Stimulated activated naive CD8-positive, alpha-beta T cell treated with anti-CD3 and anti-CD28 coated beads, Interleukin-15, Interleukin-2, amounts not matched to agents 100 ng/mL and 50 ng/mL, for 24 hours (primary cell): ENCODE results near the gene STAMBPL1.
"Not testable (repeated sequence)": the region's sequence is repeated elsewhere in the genome, so short reads cannot be mapped to it uniquely, and the experiment has no call there.

ENCODE experiments used
- H3K27ac Mint-ChIP-seq: one replicate; pipeline ENCODE4 v1.8.0; 2021; ENCODE audit warnings: mild to moderate bottlenecking, mixed read lengths
- H3K27me3 Mint-ChIP-seq: one replicate; pipeline ENCODE4 v1.8.0; 2021; ENCODE audit warnings: mixed read lengths
- H3K36me3 Mint-ChIP-seq: one replicate; pipeline ENCODE4 v1.8.0; 2021; ENCODE audit warnings: low read depth, mixed read lengths
- H3K4me1 Mint-ChIP-seq: one replicate; pipeline ENCODE4 v1.8.0; 2021; ENCODE audit warnings: low read depth, mixed read lengths
- H3K4me3 Mint-ChIP-seq: one replicate; pipeline ENCODE4 v1.8.0; 2021; ENCODE audit warnings: mild to moderate bottlenecking, mixed read lengths
- H3K9me3 Mint-ChIP-seq: one replicate; pipeline ENCODE4 v1.8.0; 2021; ENCODE audit warnings: mixed read lengths

Gene STAMBPL1

GRCh38 chr10:88916231-88916630, 36.2 kb downstream of the STAMBPL1 start:
- H3K36me3 Mint-ChIP-seq = peaks cover 73% of the 10 kb centered on the region
- no peaks in the 10 kb centered on the region for H3K27me3 Mint-ChIP-seq
- peaks cover 16% of the 10 kb centered on the region for H3K4me1 Mint-ChIP-seq
- H3K4me3 Mint-ChIP-seq = no peak overlapping the region
- no peak overlapping the region for H3K27ac Mint-ChIP-seq
- H3K9me3 Mint-ChIP-seq = no peaks in the 10 kb centered on the region

DNA sequence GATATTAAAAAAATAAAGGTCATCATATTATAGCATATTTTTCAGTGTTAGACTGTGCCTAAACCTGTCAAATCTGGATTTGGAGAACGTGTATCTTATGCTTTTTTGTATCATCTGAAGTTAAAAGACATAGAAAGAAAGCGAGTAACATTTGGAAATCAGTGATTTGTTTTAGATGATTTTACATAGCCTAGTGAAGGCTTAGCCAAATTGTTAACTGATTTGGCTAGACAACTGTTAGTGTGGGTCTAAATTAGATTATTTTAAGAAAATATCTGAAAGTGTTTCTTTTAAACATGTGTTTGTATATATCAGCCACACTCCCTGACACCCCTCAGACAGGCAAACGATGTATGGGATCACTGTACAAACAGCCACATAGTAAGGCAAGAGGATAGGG, 36.9 kb downstream of the STAMBPL1 start:
- no peak overlapping the region for H3K27ac Mint-ChIP-seq
- H3K27me3 Mint-ChIP-seq = no peaks in the 10 kb centered on the region
- H3K36me3 Mint-ChIP-seq = peaks cover 68% of the 10 kb centered on the region
- no peak overlapping the region for H3K4me3 Mint-ChIP-seq
- peaks cover 16% of the 10 kb centered on the region for H3K4me1 Mint-ChIP-seq
- H3K9me3 Mint-ChIP-seq = no peaks in the 10 kb centered on the region

DNA sequence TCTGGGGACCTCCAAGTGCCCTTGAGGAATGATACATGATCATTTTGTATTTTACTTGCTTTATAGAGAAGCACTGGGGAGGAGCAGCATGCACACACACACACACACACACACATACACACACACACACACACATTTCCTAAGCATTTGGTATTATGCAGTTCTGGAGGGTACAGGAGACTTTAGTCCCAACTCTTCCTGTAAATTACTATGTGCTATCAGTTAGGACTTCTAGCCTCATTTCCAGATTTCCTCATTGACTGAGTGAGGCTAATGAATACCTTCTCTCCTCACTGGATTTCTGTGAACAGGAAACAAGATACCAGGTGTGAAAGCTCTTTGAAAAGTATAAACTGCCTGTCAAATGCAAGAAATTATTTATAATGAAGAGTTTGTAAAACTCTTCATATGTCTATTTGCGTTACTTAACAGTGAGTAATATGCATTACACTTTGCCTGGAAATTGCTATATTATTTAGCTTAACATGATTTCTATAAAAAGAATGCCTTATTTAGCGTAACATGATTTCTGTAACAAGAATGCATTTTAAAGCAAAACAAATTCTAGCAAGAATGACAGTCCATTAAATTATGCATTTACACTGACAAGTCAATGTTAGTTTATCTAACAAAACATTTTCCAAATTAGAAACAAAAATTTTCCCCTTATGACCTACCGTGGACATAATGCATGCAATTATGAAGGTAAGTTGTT, 38.3 kb downstream of the STAMBPL1 start:
- Mint-ChIP-seq H3K27me3 (no peaks in the 10 kb centered on the region), H3K4me3 (no peak overlapping the region), H3K4me1 (peaks cover 16% of the 10 kb centered on the region), H3K27ac (no peak overlapping the region), H3K36me3 (peaks cover 62% of the 10 kb centered on the region), H3K9me3 (no peaks in the 10 kb centered on the region)

DNA sequence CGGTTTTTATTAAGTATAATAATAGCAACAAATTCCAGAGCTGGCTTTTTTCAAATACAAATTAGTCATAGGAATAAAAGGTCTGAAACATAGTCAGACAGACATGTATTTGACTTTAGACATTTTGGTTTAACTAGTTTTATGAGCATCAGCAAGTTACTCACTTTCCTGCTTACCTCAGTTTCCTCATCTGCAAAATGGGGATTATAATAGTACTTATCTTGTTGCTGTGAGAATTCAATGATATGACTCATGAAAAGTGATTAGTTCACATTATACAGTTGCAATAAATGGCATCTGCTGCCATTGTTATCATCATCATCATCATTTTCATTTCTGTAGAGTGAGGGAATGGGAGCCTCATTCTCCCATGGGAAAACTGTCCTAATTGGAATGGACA, 39.0 kb downstream of the STAMBPL1 start:
- Mint-ChIP-seq H3K27me3 (no peaks in the 10 kb centered on the region), H3K4me1 (peaks cover 16% of the 10 kb centered on the region), H3K4me3 (no peak overlapping the region), H3K27ac (no peak overlapping the region), H3K9me3 (no peaks in the 10 kb centered on the region), H3K36me3 (peaks cover 64% of the 10 kb centered on the region)

- Mint-ChIP-seq H3K36me3 (peaks cover 69% of the 10 kb centered on the region), H3K4me3 (no peak overlapping the region), H3K27me3 (no peaks in the 10 kb centered on the region)
Measured at GRCh38 chr10:88920198-88920597, 40.2 kb downstream of the STAMBPL1 start.

GRCh38 chr10:88920986-88921593, 41.0 kb downstream of the STAMBPL1 start:
- Mint-ChIP-seq H3K4me3 (no peak overlapping the region), H3K4me1 (peaks cover 9% of the 10 kb centered on the region), H3K9me3 (no peaks in the 10 kb centered on the region), H3K27me3 (no peaks in the 10 kb centered on the region), H3K27ac (no peak overlapping the region), H3K36me3 (peaks cover 61% of the 10 kb centered on the region)

More at GRCh38 chr10:88920198-88920597, 40.2 kb downstream of the STAMBPL1 start:
- no peaks in the 10 kb centered on the region for H3K9me3 Mint-ChIP-seq
- H3K27ac Mint-ChIP-seq = no peak overlapping the region
- peaks cover 16% of the 10 kb centered on the region for H3K4me1 Mint-ChIP-seq

DNA sequence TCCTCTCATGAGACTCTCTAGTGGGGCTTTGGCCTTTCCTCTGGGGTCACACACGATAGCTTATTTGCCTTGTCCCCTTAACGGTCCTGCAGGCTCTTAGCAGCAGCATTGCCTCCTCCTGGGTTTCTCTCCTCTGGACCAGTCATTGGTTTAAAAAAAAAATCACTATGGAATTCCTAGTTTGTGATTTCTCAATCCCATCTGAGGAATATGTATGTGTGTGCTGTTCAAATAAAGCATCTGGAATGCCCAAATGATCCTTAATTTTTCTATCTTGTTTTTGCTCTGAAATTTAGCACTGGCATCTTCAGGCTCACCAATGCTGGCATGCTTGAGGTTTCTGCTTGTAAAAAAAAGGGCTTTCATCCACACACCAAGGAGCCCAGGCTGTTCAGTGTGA, 42.0 kb downstream of the STAMBPL1 start:
- Mint-ChIP-seq H3K27ac (no peak overlapping the region), H3K4me3 (no peak overlapping the region), H3K27me3 (no peaks in the 10 kb centered on the region), H3K36me3 (peaks cover 63% of the 10 kb centered on the region), H3K9me3 (no peaks in the 10 kb centered on the region), H3K4me1 (peaks cover 3% of the 10 kb centered on the region)

DNA sequence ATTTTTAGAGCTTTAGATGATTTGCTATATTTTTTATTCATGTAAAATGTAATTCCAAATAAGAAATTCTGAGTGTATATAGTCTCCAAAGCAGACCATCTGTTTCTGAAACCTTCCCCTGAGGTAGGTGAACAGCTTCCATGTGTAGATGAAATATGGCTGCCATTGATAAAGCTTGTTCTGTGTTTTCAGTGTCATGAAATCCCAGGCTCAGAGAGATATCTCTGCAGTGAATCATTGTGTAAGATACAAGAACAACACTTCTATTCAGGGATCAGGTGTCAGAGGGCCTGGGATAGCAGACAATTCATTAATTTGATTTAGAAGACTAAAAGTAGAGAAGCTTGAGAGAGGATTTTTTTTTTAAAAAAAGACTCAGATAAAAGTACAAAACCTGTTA, 43.5 kb downstream of the STAMBPL1 start:
- Mint-ChIP-seq H3K36me3 (peaks cover 57% of the 10 kb centered on the region), H3K9me3 (no peaks in the 10 kb centered on the region), H3K4me3 (no peak overlapping the region), H3K4me1 (peaks cover 3% of the 10 kb centered on the region), H3K27ac (no peak overlapping the region), H3K27me3 (no peaks in the 10 kb centered on the region)

DNA sequence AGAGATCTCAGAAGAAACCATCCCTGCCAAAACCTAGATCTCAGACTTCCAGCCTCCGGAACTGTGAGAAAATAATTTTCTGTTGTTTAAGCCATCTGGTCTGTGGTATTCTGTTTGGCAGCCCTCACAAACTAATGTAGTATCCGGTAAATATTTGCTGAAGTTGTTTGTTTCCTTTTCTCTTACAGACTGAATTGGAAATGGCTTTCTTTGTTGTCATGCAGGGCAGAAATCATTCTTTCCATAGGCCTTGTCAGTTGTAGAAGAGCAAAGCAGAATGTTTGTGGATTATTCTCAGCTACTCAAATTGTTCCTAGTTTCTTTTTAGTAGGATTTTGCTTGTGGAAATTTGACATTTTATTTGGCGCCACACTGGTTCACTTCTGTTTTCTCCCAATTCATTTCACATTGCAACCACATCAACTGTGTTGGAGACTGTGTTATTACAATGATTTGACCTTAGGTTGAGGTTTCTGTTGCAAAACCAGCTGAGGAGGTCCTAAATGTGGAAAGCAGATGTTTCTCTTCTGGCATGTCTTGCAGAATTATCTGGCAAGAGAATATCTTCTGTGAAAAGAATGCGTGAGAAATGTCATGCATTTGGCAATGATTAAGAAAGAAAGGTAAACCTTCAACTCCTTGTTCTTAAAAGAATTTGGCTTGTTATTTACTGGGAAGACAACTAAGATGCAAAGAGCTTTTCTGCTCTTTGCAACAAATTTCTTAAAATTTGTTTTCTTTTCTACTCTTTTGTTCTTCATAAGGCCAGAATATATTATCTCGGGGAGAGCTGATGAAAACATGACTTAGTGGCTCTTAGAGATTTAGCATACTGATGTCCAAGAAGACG, 46.7 kb downstream of the STAMBPL1 start:
- H3K9me3 Mint-ChIP-seq = no peaks in the 10 kb centered on the region
- H3K4me3 Mint-ChIP-seq = no peak overlapping the region
- no peaks in the 10 kb centered on the region for H3K27me3 Mint-ChIP-seq
- H3K4me1 Mint-ChIP-seq = no peaks in the 10 kb centered on the region
- H3K27ac Mint-ChIP-seq = no peak overlapping the region
- H3K36me3 Mint-ChIP-seq = peaks cover 37% of the 10 kb centered on the region

- Mint-ChIP-seq H3K27ac (no peak overlapping the region), H3K27me3 (no peaks in the 10 kb centered on the region), H3K9me3 (no peaks in the 10 kb centered on the region), H3K36me3 (peaks cover 37% of the 10 kb centered on the region), H3K4me3 (no peak overlapping the region), H3K4me1 (peaks cover 2% of the 10 kb centered on the region)
Measured at GRCh38 chr10:88927416-88927690, 47.3 kb downstream of the STAMBPL1 start.

DNA sequence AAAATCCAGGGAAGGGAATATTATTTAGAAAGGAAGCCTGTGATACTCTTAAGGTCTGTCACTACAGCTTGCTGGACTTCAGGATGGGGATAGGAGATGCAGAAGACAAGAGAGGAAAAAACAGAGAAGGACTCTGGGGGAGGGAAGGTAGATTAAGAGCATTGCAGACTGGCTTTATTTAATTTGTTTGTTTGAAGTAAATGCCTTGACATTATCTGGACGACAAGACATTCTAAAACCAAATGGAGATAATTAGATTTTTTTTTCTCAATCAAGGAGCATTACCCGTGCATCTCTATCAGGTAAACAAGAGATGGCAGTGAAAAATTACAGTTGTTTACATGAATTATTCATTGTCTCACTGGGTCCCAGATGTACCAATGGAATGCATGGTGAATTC, 48.2 kb downstream of the STAMBPL1 start:
- no peaks in the 10 kb centered on the region for H3K9me3 Mint-ChIP-seq
- no peak overlapping the region for H3K4me3 Mint-ChIP-seq
- no peaks in the 10 kb centered on the region for H3K27me3 Mint-ChIP-seq
- peaks cover 30% of the 10 kb centered on the region for H3K36me3 Mint-ChIP-seq
- H3K27ac Mint-ChIP-seq = no peak overlapping the region
- peaks cover 6% of the 10 kb centered on the region for H3K4me1 Mint-ChIP-seq

GRCh38 chr10:88931548-88931947, 51.5 kb downstream of the STAMBPL1 start:
- peak overlapping the region; percentile 3 for H3K27ac Mint-ChIP-seq
- no peaks in the 10 kb centered on the region for H3K27me3 Mint-ChIP-seq

GRCh38 chr10:88932029-88932428, 52.0 kb downstream of the STAMBPL1 start:
- peak overlapping the region; percentile 41 for H3K27ac Mint-ChIP-seq
- not testable (repeated sequence) for H3K36me3 Mint-ChIP-seq, H3K9me3 Mint-ChIP-seq

More at GRCh38 chr10:88931548-88931947, 51.5 kb downstream of the STAMBPL1 start:
- peaks cover 8% of the 10 kb centered on the region for H3K36me3 Mint-ChIP-seq
- peaks cover 16% of the 10 kb centered on the region for H3K4me1 Mint-ChIP-seq
- no peaks in the 10 kb centered on the region for H3K9me3 Mint-ChIP-seq
- H3K4me3 Mint-ChIP-seq = no peak overlapping the region

DNA sequence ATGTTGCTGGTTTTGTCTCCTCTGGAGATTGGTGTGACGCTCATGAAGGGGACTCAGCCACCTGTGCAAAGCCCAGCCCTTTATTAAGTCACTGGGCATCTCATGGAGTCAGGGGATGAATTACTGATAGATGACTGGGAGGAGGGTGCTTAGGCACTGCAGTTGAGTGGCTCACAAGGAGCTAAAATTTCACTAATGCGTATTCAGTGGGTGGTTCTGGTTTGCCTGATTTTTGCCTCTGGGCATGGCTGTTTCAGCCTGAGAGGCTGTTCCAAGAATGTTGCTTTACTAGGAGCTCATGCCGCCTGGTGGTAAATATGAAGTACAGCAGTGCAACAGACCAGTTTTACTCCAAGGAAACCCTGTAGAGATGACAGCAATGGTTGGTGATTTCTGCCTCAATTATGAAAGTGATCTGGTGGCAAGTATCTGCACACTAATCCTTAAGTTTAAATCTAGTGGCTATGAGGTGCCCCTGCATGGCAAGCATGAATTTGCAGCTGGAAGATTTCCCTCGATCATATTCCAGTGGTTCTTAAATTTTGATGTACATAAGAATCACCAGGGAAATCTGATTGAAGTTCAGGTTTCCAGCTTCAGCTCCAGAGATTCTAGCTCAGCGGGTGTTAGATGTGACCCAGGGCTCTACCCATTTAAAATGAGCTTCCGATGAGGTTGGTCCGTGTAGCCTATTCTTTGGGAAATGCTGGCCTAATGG, 52.7 kb downstream of the STAMBPL1 start:
- H3K4me3 Mint-ChIP-seq = no peak overlapping the region
- peak overlapping the region; percentile 41 for H3K27ac Mint-ChIP-seq
- no peaks in the 10 kb centered on the region for H3K9me3 Mint-ChIP-seq
- no peaks in the 10 kb centered on the region for H3K36me3 Mint-ChIP-seq
- peaks cover 16% of the 10 kb centered on the region for H3K4me1 Mint-ChIP-seq
- no peaks in the 10 kb centered on the region for H3K27me3 Mint-ChIP-seq

More at GRCh38 chr10:88932029-88932428, 52.0 kb downstream of the STAMBPL1 start:
- not testable (repeated sequence) for H3K4me3 Mint-ChIP-seq, H3K27me3 Mint-ChIP-seq
- peaks cover 16% of the 10 kb centered on the region for H3K4me1 Mint-ChIP-seq

DNA sequence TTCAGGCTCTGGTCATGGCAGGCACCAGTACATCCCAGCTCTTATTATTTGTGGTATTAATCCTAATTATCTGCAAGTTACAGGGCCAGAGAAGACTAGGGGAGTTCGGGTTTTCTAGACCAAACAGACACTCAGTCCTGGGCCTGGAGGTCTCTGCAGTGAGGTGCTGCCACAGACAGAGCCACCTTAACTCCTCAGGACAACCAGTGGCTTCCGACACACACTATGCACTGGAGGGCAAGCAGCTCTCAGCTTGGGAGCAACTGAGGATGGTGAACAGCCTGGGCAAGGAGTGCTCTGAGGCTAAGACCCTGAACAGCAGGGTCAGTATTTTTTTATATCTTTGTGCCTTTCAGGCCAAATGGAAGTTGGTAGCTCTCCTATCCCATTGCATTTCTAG, 53.5 kb downstream of the STAMBPL1 start:
- H3K36me3 Mint-ChIP-seq = no peaks in the 10 kb centered on the region
- H3K4me1 Mint-ChIP-seq = peaks cover 16% of the 10 kb centered on the region
- no peaks in the 10 kb centered on the region for H3K27me3 Mint-ChIP-seq
- no peak overlapping the region for H3K4me3 Mint-ChIP-seq
- H3K27ac Mint-ChIP-seq = no peak overlapping the region
- no peaks in the 10 kb centered on the region for H3K9me3 Mint-ChIP-seq
